ENCODE results near the gene BTBD9.
"Not testable (repeated sequence)": the region's sequence is repeated elsewhere in the genome, so short reads cannot be mapped to it uniquely, and the experiment has no call there.

BTBD9 gene

DNA sequence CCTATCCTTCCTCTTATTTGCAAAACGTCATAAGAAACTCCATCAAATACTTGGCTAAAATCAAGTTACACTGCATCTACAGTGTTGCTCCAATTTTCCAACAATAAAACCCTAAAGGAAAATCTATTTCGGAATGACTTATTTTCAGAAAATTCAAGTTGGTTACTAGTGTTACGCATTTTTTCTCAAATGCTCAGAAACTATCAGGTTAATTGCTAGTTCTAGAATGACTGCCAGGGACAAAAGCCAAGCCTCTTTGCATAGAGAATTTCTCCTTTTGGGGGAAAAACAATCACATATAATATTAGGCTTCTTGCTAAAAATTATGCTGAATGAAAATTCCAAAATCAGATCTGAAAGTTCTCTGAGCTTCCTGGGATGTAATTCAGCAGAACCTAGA lies 210.2 kb downstream of the BTBD9 start:
- DNase-seq (ENCODE audit: low read depth), result no peak

DNA sequence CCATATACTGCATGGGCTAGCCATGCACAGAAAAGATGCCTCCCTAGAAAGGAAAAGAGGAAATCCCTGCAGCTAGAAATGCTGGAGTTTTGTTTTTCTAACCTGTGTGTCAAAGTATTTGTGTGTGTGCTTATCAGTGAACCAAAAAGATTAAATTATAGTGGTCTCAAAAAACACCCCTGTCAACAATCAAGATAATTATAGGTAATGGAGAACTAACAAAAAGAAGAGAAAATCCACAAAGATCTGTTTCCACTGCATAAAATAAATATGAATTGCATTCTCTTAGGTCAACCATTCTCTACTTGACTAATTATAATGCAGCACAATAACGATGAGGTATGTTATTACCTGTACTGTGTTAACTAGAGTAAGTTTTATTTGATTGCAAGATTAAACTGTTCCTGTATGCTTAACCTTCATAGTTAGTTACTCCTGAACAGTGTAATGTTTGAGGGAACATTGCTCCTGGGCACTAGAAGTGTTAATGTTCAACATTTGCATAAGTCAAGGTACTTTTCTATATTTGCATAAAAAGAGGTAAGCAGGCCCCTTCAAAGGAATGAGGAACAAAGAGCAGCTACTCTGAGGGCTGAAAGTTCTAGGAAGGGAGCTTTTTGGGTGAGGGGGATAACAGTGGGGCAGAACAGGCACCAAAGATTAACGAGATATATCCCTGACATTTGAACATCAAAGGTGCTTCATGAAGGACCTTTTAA lies 212.1 kb downstream of the BTBD9 start:
- no peak for DNase-seq (ENCODE audit: low read depth)

GRCh38 chr6:38425788-38426488 lies 213.8 kb downstream of the BTBD9 start:
- DNase-seq (ENCODE audit: low read depth), result not testable (repeated sequence)

DNA sequence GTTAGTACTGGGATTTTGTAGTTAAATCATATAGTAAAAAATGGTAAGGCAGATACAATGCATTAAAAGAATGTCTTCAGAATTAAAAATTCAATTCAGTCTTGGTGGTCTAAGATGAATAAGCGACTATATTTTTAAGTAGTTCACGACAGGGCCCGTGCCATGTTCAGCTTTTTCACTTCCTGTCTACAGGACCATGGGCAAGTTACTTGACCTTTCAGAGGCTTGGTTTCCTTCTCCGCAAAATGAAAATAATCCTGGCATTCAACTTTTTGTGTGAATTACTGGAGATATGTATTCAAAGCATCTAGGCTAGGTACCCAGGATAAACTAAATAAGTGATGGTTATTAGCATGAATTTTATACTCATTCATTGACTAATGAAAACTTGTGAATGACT lies 216.0 kb downstream of the BTBD9 start:
- DNase-seq (ENCODE audit: low read depth), result no peak

- DNase-seq (ENCODE audit: low read depth), result no peak
Measured at GRCh38 chr6:38420207-38420606, 219.5 kb downstream of the BTBD9 start.

- DNase-seq (ENCODE audit: low read depth), result no peak
Measured at GRCh38 chr6:38417521-38417920, 222.2 kb downstream of the BTBD9 start.

- DNase-seq (ENCODE audit: low read depth), result no peak
Measured at GRCh38 chr6:38415231-38416005, 224.3 kb downstream of the BTBD9 start.

GRCh38 chr6:38413102-38413800 lies 226.5 kb downstream of the BTBD9 start:
- no peak for DNase-seq (ENCODE audit: low read depth)

GRCh38 chr6:38407192-38407591 lies 232.5 kb downstream of the BTBD9 start:
- no peak for DNase-seq (ENCODE audit: low read depth)

DNA sequence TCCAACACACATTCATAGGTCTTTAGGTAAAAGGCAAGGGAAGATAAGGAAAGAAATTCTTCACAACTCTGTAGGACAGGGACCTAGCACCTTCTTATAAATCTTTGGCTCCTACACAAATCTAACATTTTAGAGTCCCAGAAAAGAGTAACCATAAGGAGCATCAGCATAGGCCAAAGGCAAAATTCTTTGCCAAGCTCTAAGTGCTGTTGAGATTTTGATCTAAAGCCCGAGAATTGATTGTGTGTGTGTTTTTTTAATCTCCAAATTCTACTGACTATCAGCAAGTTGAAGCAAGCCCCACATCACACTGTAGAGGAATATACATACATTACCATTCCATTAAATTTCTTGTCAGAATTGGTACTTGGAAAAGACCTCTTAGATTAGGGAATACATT lies 233.6 kb downstream of the BTBD9 start:
- no peak for DNase-seq (ENCODE audit: low read depth)

DNA sequence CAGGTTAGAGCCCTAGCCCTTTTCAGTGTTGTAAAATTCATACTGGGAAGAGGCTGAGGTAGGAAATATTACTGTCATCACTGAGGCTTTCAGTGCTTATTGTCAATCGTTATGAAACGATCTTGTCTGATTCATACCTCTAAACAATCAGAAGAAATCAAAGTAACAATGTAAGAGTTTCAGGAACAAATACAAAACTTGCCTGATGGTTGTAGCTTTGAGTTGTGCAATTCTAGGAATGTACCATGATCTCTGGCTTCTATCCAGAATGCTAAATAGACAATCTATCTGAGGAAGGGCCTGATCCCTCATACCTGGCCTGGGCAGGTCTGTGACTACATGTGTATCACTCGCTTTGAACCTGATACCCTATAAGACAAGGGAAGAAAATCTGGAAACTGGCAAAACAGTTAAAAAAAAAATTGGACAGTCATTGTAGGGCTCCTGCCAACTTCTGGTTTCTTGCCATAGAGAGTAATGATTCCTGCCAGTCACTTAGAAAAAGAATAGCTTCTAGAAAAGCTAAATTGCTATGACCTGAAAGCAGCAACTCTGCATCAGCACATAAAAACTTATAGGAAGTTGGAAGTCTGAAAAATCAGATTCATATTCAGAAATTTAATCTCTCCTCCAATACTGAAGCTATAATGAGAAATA lies 234.7 kb downstream of the BTBD9 start:
- no peak for DNase-seq (ENCODE audit: low read depth)

DNA sequence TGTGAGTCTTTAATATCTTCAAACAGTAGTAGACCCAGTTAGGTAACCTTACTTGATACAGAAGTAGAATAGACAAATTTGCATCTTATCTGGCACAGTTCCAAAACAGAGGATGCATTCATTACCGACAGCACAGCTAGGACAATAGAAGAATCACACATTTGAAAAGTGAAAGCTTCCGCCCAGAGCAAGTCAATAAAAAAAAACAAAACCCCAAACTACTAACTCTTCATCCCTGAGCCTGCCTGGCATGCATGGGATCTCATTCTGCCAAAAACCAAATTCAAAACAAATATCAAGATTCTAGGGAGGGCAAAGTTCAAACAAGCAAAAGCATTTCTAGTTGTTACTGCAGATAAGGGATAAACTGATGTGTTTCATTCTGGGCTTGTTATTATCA lies 235.4 kb downstream of the BTBD9 start:
- no peak for DNase-seq (ENCODE audit: low read depth)

GRCh38 chr6:38403548-38403947 lies 236.2 kb downstream of the BTBD9 start:
- no peak for DNase-seq (ENCODE audit: low read depth)

DNA sequence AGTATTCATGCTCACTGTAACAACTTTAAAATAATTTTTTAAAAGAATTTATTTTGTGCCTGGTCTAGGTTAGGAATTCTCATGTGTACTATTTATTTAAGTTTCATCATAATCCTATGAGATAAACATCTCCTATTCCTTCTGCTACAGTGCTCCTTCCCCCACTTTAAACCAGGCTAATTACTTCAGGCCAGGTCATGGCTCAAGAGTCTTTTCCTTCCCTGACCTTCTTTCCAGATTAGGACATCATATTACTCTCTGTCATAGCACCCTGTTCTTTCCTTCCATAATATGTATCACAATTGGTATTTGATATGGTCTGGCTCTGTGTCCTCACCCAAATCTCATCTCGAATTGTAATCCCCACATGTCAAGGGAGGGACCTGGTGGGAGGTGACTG lies 239.0 kb downstream of the BTBD9 start:
- no peak for DNase-seq (ENCODE audit: low read depth)

DNA sequence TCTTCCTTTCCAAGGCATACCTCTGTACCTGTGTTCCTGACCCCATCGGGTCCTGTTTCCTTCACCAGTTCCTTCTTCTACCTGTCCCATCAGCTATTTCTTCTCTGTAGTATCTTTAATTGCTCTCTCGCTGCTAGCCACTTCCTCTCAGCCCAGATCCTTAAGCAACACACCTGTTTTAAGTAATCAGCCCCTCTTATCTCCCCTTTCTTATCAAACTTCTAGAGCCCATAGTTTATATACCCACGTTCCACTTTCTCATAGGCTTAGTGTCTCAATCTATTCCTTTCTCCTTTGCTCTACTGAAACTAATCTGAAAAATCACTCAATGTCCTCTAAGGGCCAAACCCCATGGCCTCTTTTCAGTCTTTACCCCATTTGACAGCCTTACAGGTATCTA lies 239.6 kb downstream of the BTBD9 start:
- DNase-seq (ENCODE audit: low read depth), result no peak

DNA sequence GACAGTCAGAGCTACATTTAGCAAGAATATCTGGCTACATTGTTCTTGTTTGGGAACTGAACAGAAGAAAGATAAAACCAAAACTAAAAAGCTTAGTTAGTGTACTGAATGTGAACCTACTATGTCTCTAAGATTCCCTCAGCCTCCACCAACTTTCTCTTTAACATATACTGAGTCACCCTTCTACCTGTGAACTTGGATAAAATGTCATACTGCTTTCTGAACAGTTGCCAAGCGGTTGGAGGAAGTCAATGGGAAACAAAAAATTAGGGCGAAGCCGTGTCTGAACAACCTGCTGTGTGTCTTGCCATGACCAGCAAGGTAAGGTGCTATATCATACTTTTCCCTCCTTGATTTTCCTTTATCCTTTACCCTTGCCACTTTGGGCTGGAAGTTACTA lies 243.5 kb downstream of the BTBD9 start:
- no peak for DNase-seq (ENCODE audit: low read depth)

DNA sequence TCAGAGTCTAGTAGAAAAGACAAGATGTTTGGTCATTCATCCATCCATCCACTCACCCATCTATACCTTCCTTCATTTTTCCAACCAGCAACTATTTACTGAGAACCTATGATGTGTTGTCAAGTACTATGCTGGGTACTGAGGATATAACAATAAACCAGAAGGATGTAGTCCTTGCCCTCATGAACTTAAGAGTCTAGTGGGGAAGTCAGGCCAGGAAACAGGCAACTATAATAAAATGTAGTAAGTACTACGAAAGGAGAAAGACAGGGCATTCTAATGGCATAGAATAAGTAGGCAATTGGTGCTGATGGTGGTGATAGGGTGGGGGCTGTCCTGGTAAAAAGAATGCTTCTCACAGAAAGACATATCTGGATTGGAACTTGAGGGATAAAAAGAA lies 245.7 kb downstream of the BTBD9 start:
- DNase-seq (ENCODE audit: low read depth), result no peak

GRCh38 chr6:38391626-38392579 lies 247.8 kb downstream of the BTBD9 start:
- no peak for DNase-seq (ENCODE audit: low read depth)

DNA sequence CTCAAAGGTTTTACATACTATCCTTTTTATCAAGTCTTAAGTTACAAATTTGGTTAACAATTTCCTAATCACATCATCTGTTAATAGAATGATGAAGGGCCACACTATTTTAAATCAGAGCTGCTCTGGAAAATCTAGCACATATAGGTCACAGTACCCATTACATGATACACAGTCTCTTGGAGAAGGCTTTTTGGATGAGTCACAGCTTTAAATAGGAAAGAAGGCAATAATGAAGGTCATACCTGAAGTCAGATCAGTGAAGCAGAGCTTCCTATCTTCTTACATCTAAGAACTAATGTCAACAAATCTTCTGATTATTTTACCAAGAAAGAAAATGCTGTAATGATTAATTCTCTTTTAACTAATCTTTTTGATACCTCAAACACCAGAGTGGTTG lies 248.5 kb downstream of the BTBD9 start:
- no peak for DNase-seq (ENCODE audit: low read depth)

DNA sequence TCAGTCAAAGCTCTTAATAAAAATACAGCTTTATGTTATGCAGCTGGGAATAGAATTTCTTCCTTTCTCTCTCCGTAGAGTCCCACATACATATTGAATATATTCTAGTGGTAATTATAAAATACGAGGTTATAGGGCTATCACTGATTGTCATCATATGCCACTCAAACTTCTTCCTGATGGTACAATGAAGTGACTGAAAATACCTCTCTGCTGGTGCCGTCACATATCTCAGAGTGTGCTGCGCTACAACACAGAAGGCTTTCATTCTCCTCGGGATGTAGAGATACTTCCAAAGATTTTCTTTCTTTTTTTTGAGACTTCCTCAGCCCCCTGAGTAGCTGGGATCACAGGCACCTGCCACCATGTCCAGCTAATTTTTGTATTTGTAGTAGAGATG lies 249.9 kb downstream of the BTBD9 start:
- no peak for DNase-seq (ENCODE audit: low read depth)

- DNase-seq (ENCODE audit: low read depth), result no peak
Measured at GRCh38 chr6:38387971-38388370, 251.8 kb downstream of the BTBD9 start.
